Neural cell (in vitro differentiated cells): Measurements from ENCODE around the gene CITED1. TPM values are rescaled to one million over a fixed set of nuclear protein-coding genes. Genes with fewer than 3 reads are reported as not detected.

Source experiments
- H2AFZ ChIP-seq: fragments of 200-600, 300-800 bp; sonication (generic), shearing (Covaris generic); 2 replicates; pipeline ENCODE4 v1.6.0; 2014; ENCODE audit warnings: low read depth, mild to moderate bottlenecking, antibody characterized with exemption, low read length, moderate library complexity
- H3F3A ChIP-seq: fragments of 200-600 bp; shearing (Covaris generic); 2 replicates; pipeline ENCODE4 v1.6.1; 2016; ENCODE audit warnings: mild to moderate bottlenecking, moderate library complexity, mixed read lengths, antibody characterized with exemption, low read length; ENCODE audit not compliant: insufficient read depth, poor library complexity, severe bottlenecking
- H3K27ac ChIP-seq: fragments of 200-600, 300-800 bp; sonication (generic), shearing (Covaris generic); 2 replicates; pipeline ENCODE4 v1.5.1; 2014; ENCODE audit warnings: mild to moderate bottlenecking, low read length, moderate library complexity
- H3K27me3 ChIP-seq: fragments of 300-800, 200-600 bp; sonication (generic), shearing (Covaris generic); 2 replicates; pipeline ENCODE4 v1.6.0; 2014; ENCODE audit warnings: mild to moderate bottlenecking, low read depth, low read length, moderate library complexity; ENCODE audit not compliant: insufficient read depth
- H3K36me3 ChIP-seq: fragments of 300-800, 200-600 bp; sonication (generic), shearing (Covaris generic); 2 replicates; pipeline ENCODE4 v1.5.1; 2014; ENCODE audit warnings: mild to moderate bottlenecking, antibody characterized with exemption, low read length, moderate library complexity; ENCODE audit not compliant: insufficient read depth
- H3K4me2 ChIP-seq: fragments of 300-800, 200-600 bp; sonication (generic), shearing (Covaris generic); 2 replicates; pipeline ENCODE4 v1.6.0; 2014; ENCODE audit warnings: mild to moderate bottlenecking, low read length
- H3K4me3 ChIP-seq: fragments of 300-800, 200-600 bp; sonication (generic), shearing (Covaris generic); 2 replicates; pipeline ENCODE4 v1.5.1; 2014; ENCODE audit warnings: mild to moderate bottlenecking, low read length, moderate library complexity
- H3K79me2 ChIP-seq: fragments of 200-600 bp; shearing (Covaris generic); replicated peaks from 2 replicates; pipeline ENCODE4 v1.6.0; 2014; ENCODE audit warnings: mild to moderate bottlenecking, low read length, moderate library complexity; ENCODE audit not compliant: insufficient read depth
- H3K9ac ChIP-seq: fragments of 300-800, 200-600 bp; sonication (generic), shearing (Covaris generic); 2 replicates; pipeline ENCODE4 v1.6.1; 2016; ENCODE audit warnings: mild to moderate bottlenecking, low read length, mixed read lengths
- H3K9me2 ChIP-seq: fragments of 200-600 bp; shearing (Covaris generic); 2 replicates; pipeline ENCODE4 v1.6.1; 2016; ENCODE audit warnings: mild to moderate bottlenecking, low read length, mixed read lengths; ENCODE audit not compliant: insufficient read depth
- H3K9me3 ChIP-seq: fragments of 200-600, 300-800 bp; sonication (generic), shearing (Covaris generic); 2 replicates; pipeline ENCODE4 v1.6.1; 2016; ENCODE audit warnings: mild to moderate bottlenecking, mixed run types, low read length, moderate library complexity, mixed read lengths
- H4K20me1 ChIP-seq: fragments of 200-600 bp; shearing (Covaris generic); 2 replicates; pipeline ENCODE4 v1.6.1; 2016; ENCODE audit warnings: mild to moderate bottlenecking, mixed run types; ENCODE audit not compliant: insufficient read depth
- EP300 ChIP-seq: fragments of 450-650 bp; conservative IDR thresholded peaks from 2 replicates; pipeline ENCODE4 v1.6.1; 2014; ENCODE audit warnings: antibody characterized with exemption, mild to moderate bottlenecking, moderate library complexity; ENCODE audit not compliant: poor library complexity, severe bottlenecking
- EZH2 ChIP-seq: fragments of 200-600, 300-800 bp; shearing (Covaris generic), sonication (generic); IDR thresholded peaks from 2 replicates; pipeline ENCODE4 v1.6.1; 2014; ENCODE audit warnings: antibody characterized with exemption, low read length, borderline replicate concordance, mild to moderate bottlenecking; ENCODE audit not compliant: insufficient read depth, poor library complexity, severe bottlenecking
- MXI1 ChIP-seq: fragments of 450-650 bp; conservative IDR thresholded peaks from 2 replicates; pipeline ENCODE4 v1.6.1; 2014; ENCODE audit warnings: antibody characterized with exemption, mild to moderate bottlenecking; ENCODE audit not compliant: poor library complexity, severe bottlenecking
- SMC3 ChIP-seq: fragments of 450-650 bp; conservative IDR thresholded peaks from 2 replicates; pipeline ENCODE4 v1.6.1; 2014; ENCODE audit warnings: antibody characterized with exemption, mild to moderate bottlenecking, moderate library complexity; ENCODE audit not compliant: poor library complexity
- TAF1 ChIP-seq: IDR thresholded peaks from 2 replicates; pipeline ENCODE4 v1.6.1; 2012; ENCODE audit warnings: low read depth
- polyA plus RNA-seq: library from polyadenylated mRNA; depleted of rRNA; stranded (reverse); fragments of >200 nt; gene quantifications from 2 replicates; pipeline ENCODE4 v1.2.3, GENCODE V29; 2014
- small RNA-seq, 3 experiments: library from RNA; depleted of rRNA; stranded (forward); fragments of <200 nt; gene quantifications; one replicate each; pipeline ENCODE3, GENCODE V24; 2012
- TF ChIP-seq, protein P1 (sequence below): fragments of 450-650 bp; IDR thresholded peaks from 2 replicates; pipeline ENCODE4 v1.5.1; 2014; ENCODE audit warnings: antibody characterized with exemption, mild to moderate bottlenecking, moderate library complexity; ENCODE audit not compliant: poor library complexity, severe bottlenecking

The CITED1 gene
- polyA plus RNA-seq, 1 donor from 2014 or later, result 24.1 TPM

DNA sequence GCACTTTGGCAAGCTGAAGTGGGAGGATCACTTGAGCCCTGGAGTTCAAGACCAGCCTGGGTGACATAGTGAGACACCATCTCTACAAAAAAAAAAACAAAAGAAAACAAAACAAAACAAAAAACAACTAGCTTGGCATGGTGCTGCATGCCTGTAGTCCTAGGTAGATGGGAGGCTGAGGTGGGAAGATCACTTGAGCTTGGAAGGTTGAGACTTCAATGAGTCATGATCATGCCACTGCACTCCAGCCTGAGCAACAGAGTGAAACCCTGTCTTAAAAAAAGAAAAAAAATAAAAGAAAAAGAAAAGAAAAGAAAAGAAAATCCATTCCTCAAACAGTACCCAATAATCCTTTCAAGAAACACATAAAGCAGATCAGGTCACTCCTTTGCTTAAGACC lies 52.0 kb downstream of the CITED1 start:
- no peaks in the 10 kb centered on the region for H3K79me2 ChIP-seq
- no peaks in the 10 kb centered on the region for H3K9me3 ChIP-seq
- H4K20me1 ChIP-seq, result no peaks in the 10 kb centered on the region
- no peak overlapping the region for H2AFZ ChIP-seq
- H3K9ac ChIP-seq, result no peak overlapping the region
- H3K4me3 ChIP-seq, result no peak overlapping the region
- no peaks in the 10 kb centered on the region for H3F3A ChIP-seq
- no peak for TF ChIP-seq TAF1
- no peak for TF ChIP-seq EZH2
- no peak for TF ChIP-seq SMC3
- TF ChIP-seq MXI1, result no peak
- TF ChIP-seq EP300, result no peak
- TF ChIP-seq, protein P1, sequence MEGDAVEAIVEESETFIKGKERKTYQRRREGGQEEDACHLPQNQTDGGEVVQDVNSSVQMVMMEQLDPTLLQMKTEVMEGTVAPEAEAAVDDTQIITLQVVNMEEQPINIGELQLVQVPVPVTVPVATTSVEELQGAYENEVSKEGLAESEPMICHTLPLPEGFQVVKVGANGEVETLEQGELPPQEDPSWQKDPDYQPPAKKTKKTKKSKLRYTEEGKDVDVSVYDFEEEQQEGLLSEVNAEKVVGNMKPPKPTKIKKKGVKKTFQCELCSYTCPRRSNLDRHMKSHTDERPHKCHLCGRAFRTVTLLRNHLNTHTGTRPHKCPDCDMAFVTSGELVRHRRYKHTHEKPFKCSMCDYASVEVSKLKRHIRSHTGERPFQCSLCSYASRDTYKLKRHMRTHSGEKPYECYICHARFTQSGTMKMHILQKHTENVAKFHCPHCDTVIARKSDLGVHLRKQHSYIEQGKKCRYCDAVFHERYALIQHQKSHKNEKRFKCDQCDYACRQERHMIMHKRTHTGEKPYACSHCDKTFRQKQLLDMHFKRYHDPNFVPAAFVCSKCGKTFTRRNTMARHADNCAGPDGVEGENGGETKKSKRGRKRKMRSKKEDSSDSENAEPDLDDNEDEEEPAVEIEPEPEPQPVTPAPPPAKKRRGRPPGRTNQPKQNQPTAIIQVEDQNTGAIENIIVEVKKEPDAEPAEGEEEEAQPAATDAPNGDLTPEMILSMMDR, result no peak
- H3K36me3 ChIP-seq, result no peaks in the 10 kb centered on the region
- H3K27ac ChIP-seq, result no peak overlapping the region
- no peaks in the 10 kb centered on the region for H3K9me2 ChIP-seq
- no peaks in the 10 kb centered on the region for H3K27me3 ChIP-seq
- no peak overlapping the region for H3K4me2 ChIP-seq

Small RNAs within 50 kb of the gene (small RNA-seq; reads per million reads assigned to genes)
- 0 to 1.2 (median 0) reads per million in 3 experiments for gene RF00019

Other genes with a start within 250 kb of the CITED1 start
- gene RTL5, start 174.0 kb downstream of the CITED1 start, polyA plus RNA-seq, result 10.5 and 16.8 TPM in 2 replicates
- 40.7 and 49.3 TPM in 2 replicates for gene PIN4, start 124.2 kb downstream of the CITED1 start, polyA plus RNA-seq
- 0.12 and 0.28 TPM in 2 replicates for gene ERCC6L, start 66.9 kb downstream of the CITED1 start, polyA plus RNA-seq
- 746 and 794 TPM in 2 replicates for gene RPS4X, start 28.7 kb downstream of the CITED1 start, polyA plus RNA-seq